Activated CD4-positive, alpha-beta T cell treated with anti-CD3 and anti-CD28 coated beads, Interleukin-10, Interleukin-2, amounts not matched to agents 100 ng/mL and 50 ng/mL, durations not matched to agents 16 hours and 8 hours (primary cell): ENCODE data around the gene CACNA1C.

Experiments used
- DNase-seq: peaks from one replicate; pipeline ENCODE4 v3.0.0-alpha.2; 2020

The CACNA1C gene

DNA sequence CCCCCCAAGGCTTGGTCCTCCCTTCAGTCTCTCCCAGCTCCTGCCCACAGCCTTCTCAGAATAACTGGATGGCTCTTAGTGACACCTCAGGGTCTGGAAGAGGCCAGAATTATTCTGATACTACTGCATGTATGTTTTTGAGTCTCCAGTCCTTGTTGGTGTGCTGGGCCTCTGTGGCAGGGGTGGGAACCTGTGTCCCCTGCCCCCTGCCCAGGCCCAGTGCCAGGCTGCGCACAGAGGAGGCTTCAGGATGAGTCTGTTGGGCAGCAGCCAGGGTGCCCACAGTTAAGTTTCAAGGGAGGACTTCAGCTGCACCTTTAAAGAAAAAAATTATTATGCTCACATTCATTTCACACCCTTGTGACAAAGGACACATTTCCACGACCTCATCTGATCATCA, 348.3 kb downstream of the CACNA1C start:
- DNase-seq = no peak

DNA sequence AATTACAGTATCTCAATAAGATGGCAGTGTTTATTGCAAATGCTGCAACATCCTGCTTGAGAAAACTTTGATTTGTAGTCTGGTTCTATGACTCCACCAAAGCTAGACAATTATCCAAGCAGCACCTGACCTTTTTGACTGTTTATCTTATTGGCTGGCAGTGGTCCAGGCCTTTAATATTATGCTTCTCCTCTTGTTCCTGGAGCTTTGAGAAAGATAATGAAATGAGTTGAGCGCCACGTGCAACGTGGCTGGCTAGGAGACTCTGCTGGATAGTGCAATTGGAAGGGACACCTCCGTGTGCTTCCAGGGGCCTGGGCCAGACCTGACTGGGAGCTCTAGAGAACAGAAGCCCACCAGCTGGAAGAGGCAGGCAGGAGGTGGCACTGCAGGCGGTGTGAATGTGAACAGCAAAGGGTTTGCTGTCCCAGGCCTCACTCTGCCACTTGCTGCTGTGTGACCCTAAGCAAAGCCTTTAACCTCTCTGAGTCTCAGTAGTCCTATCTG, 349.3 kb downstream of the CACNA1C start:
- DNase-seq = no peak

DNA sequence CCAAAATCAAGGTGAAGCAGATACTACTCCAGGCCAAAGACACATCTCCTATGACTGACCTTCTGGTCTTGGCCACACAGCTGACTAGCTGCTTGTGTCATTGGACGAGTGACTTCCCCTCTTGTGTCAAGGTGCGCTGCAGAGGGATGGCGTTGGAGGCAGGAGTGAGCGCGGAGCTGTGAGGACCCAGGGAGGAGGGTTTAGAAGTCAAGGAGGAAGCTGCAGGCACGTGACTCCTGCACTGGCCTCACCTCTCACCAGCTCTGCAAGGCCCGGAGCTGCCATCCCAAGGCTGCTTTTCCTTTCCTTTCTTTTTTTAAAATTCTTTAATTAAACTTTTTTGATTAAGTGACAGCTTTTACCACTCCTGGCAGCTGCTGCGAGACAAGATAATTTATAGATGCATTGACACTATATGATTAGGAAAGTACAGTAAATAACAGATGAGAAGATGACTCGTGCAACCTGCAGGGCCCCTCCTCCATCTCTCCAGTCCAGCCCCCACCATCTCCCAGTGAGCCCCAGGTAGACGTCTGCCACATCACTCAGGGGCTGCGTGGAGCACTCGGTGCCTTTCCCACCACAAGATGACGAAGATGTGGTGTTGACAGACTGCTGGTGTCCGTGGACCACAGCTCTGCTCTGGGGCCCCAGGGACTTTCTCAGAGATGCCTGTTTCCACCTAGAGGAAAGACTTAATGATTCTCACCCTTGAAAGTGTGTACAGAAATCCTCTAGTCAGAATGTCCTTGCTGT, 350.6 kb downstream of the CACNA1C start:
- DNase-seq = no peak

DNA sequence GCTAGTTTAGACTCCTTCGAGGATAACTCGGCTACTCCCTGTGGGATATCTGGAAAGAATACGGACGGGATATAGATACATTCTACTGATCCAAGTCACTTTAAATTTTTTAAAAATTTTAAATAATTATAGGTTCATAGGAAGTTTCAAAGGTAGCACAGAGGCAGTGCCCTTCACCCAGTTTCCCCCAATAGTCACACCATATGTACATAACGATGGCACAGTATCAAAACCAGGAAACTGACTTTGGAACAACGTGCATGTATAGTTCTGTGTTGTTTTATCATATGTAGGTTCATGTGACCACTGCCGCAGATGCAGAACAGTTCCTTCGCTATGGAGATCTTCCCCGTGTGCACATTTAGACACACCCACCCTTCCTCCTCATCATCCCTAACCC, 352.3 kb downstream of the CACNA1C start:
- no peak for DNase-seq

DNA sequence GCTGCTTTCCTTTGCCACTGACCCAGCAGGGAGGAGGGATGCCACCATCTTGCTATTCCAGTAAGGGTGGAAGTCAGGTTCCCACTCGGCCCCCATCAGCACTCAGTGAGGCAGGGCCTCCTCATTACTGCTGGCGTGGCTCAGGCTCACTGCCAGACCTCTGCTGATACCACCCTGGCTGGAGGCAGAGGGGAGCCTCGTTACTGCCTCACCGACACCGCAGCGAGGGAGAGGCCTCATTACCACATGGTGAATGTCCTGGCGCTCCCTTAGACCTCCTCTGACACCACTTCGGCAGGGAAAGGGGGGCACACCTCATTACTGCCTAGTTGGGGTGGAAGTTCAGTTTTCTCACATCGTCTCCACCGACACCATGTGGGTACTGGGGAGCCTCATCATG, 354.1 kb downstream of the CACNA1C start:
- no peak for DNase-seq

DNA sequence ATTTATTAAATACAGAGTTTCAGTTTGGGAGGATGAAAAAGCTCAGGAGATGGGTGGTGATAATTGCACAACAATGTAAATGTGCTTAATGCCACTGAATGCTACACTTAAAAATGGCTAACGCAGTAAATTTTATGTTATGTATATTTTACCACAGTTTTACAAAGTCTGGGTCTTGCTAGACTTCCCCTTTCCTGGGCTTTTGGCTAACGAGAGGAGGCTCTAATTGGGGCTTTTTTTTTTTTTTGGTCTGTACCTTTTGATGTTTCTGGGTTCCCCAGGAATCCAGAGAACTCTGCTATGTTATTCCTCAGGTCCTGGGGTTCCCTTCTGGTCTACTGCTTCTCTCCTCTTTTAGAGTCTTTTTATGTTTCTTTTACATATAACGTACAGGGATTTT, 355.5 kb downstream of the CACNA1C start:
- DNase-seq = no peak

DNA sequence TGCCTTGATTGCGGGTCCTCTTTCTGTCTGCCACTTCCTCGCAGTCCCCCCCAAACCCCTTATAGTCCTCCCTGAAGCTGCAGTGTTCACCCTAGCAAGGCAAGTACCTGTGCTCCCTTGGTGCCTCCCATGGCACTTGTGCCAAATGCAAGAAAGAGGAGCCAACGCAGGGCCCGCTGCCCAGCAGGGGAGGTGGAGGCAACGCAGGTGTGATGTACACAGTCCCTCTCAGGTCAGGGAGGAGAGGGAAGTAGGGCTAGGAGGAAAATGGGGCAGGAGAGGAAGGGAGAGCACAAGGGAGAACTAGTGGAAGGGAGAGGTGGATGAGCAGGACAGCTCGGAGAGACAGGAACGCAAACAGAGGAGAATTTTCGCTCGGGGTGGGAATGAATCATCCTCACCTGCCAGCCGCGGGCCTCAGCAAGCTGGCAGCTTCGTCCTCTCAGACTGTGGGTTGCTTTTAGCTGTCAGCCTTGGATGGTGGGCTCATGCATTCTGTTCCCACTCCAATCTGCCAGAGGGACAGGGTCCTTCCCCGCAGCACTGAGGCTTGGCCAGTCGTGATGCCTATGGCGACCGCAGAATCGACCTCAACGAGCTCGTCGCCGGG, 357.0 kb downstream of the CACNA1C start:
- DNase-seq = no peak

DNA sequence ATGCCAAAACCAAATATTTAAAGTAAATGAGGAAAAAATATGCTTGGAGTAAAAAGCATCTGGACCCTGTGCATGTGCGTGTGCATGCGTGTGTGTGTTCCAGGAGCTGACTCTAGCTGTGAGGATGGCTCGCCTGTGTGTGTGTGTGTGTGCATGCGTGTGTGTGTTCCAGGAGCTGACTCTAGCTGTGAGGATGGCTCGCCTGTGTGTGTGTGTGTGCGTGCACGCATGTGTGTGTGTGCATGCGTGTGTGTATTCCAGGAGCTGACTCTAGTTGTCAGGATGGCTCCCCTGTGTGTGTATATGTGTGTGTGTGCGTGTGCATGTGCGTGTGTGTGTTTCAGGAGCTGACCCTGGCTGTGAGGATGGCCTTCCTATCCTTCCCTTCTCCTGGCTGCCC, 357.7 kb downstream of the CACNA1C start:
- DNase-seq = no peak

DNA sequence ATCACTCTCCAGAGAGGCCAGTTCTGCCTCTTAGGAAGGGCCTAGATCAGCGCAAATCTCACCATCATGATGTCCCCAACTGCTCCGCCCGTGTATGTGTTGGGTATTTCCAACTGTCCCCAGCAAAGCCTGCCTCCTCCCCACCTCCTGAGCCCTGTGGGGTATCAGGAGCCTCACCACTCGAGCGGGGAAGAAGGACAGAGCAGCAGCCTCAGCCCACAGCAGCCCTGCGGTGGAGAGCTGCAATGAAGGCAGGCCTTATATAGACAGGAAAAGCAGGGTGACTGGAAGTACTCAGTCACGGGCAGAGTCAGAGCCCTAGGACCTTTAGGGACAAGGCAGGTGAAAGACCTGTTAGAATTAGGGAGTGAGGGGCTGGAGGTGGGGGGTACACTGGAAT, 358.2 kb downstream of the CACNA1C start:
- DNase-seq = no peak

DNA sequence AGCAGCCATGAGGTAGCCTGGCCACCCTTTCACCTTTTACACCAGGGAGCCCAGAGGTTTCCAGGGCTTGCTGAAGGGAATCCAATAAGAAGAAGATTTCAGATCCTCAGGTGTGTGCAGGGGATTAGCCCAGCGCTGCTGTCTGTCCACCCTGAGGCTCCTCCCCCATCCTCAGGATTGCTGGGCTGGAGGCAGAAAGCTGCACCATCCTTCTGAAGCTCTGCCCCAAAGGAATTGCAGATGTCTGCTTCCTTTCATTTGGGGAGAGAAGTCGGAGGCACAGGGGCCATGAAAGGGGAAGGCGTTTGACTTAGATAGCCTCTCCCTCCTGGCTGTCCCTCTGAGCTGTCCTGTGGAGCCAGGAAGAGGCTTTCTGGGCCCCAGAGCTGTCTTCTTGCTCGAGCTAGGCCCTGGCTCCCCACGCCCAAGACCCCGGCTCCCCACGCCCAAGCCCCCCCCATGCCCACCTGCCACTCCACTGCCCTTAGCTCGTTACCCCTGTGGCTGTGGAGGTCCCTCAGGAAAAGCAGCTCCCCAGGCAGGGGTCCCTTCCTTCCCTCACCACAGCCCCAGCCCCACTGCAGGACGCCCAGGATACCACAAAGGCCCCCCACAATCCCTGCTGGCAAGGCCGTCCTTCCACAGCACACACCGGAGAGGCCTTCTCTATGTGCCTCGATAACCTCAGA, 359.0 kb downstream of the CACNA1C start:
- no peak for DNase-seq

DNA sequence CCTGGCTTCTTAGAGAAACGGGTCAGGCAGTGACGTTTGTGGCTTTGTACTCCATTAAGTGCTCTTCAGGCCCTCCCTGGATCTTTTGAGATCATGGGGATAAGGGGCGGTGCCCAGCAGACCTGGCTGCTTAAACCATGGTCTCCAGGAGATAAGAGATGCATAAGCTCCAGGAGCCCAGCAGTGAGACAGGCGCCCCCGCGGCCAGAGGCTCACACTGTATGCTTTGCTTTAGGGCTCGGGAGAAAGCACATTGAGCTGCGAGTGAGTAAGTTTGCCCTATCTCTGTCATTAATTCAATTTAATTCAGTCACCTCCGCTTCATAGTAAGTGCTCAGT, 359.5 kb downstream of the CACNA1C start:
- no peak for DNase-seq

DNA sequence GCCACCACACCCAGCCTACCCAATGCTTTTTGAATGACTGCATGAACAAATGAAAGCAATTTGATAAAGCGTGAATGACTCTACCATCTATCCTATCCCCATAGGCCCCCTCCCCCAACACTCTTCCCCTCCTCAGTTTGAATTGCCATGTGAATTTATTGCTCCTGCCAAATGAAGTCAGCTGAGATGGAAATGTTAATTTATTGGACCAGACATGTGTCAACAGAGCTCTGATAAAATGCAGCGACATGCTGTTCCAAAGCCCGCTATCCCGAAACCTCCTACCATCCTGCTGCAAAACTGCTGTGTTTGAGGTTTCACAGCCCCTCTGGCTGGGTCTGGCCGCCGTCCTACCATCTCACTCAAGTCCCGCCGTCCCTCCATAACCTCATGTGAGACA, 360.5 kb downstream of the CACNA1C start:
- DNase-seq = no peak

DNA sequence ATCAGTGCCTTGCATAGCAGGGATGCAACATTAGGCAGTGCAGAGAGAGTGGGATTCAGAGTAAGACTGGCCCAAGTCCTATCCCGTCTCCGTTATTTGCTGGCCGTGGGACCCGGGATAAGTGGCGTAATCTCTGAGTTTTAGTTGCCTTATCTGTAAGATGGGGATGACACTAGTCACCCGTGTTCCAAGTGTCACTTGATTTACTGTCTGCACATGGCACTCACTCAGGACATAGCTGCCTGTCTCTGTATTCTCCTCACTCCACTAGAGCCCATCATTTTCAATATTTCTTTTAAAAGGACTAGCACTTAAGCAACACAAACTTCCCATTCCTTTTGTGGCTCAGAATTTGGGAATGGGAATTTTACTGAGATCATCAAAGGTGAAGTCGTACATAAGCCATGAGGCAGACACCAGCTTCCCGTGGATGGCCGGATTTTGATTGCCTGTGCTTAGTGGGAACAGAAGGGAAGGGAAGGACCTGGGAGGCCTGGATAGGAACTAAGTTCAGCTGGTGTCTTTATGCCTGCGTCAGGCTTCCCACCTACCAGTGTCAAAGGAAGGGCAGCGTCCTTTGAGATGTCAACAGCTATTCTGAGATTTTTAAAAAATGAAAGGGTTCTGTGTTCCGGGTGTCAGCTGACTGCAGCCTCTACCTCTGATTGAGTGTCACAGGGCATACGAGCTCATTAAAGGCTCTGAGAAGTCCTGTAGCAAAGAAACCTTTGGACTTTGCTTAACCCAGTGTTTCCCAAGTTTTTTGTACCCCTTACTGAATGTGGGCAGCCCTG, 361.4 kb downstream of the CACNA1C start:
- DNase-seq = no peak

DNA sequence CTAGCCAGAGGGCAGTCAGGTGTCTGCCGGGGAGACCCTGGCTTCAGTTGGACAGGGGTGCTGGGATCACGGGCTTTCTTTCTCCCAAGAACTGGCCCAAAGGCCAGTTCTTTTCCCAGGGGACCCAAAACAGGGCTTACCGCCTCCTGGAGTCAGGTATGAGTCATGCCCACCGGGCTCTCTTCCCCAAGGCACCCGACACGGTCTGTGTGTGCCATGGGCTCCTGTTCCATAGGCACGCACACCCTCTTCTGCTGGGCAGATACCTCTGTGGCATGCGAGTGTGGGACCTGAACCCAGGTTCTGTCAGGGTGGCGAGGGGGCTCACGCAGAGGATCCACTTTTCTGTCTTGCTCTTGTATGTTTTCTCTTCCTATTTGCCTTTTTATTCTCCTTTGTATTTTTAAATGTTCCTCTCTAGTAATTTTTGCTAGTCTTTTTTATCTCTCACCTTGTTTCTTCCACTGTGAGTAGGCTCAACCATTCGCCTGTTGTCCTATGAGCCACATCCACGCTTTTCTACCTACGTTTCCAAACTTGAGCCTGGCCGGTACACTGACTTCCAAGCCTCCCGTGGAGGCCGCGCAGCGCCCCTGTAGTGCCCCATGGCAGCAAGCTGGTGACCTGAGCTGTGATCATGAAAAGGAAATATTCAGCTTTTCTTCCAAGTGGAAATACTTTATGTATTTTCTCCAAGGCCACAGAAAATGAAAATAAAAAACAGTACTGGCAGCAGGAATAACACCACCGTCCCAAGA, 362.2 kb downstream of the CACNA1C start:
- DNase-seq = no peak

DNA sequence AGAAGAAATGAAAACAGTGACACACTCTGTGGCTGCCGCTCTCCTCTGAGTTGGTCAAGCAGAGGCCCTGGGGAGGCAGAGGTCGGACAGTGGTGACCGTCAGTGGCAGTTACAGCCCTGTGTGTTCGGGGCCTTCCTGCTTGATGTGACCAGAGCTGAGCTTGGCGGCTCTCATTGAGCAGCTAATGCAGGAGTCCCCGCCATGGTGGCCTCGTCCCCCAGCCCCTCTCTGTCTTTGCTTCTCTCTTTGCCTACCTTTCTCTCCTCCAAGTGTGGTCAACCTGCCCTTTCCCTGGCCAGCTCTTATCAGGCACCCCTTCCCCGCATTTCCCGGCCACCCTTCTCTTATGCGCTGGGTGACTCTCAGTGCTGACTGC, 362.8 kb downstream of the CACNA1C start:
- no peak for DNase-seq

DNA sequence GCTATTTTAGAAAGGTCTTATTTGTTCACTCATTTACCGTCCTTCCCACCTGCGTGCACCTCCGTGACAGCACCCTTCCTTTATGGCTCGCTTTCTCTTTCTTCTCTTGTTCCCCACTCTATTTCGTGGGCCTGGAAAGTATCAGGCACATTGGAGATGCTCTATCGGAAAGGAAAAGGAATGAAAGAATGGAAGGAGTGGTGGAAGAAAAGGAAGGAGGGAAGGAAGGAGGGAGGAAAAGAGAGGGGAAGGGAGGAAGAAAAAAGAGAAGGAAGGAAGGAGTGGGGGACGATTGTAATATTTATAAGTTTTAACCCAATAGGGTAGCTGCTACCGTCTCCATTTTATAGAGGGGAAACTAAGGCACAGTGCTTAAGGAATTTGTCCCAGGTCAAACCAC, 363.4 kb downstream of the CACNA1C start:
- DNase-seq = no peak

DNA sequence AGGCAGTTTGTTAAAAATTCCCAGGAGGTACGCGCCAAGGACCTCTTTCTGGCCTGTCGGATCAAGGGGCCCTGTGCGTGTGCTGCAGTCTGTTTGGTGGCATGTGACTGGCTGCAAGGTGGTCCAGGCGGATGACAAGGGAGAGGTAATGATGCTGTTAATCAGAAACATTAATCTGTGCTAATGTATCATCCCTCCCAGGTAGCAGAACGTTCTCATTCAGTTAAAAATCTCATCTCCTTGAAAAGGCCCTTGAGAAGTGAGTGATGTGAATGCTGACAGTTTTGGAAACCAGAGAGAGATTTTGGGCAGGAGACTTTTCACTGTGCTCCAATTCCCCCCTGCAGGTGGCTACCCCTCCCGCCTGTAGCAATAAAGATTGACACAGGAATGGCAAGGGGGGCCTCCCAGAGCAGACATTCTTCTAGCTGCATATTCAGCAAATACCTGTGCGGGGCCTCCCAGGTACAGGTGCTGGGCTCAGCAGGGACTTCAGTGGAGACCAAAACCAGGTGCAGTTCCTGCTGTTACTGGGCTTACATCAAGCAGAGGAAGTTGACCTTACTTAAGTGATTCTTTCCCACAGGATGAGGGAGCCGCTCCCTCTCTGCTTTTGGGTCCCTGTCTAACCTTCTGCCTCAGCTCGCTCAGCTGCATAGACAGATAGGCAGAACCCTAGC, 364.8 kb downstream of the CACNA1C start:
- DNase-seq = no peak

DNA sequence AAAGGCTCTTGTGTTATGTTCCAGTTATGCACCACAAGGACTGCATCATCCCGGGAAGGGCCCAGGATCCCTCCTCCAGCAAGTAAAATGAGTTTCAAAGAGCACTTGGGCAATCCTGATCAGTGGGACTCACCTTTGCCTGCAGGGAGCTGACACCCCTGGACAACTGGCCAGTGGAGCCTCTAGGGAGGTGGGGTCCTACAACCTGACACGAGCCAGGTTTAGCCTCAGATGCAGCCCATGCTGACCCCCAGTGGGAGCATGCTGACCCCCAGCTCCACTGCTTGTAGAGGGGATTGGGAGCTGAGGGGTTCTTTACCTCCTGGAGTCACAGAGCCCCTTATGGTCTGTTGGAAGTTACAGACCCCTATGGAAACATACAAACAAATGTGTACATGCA, 365.8 kb downstream of the CACNA1C start:
- DNase-seq = no peak

DNA sequence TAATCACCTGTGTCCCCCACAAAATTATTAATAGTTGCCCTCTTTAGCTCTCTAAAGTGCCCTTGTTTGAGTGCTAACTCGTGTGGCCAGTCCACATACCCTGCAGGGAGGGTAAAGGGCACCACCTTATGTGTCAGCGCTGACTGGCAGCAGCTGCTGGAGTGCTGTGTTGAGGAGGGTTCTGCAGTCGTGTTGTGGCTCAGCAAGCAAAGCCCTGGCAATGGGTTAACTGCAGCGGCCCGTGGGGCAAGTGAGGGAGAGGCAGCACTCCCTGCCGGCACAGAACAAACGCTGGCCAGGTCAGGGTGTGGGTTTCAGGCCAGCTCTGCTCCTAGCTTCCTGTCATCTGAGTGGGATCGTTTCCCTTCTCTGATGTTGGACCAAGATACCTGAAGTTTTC, 369.8 kb downstream of the CACNA1C start:
- DNase-seq = no peak

DNA sequence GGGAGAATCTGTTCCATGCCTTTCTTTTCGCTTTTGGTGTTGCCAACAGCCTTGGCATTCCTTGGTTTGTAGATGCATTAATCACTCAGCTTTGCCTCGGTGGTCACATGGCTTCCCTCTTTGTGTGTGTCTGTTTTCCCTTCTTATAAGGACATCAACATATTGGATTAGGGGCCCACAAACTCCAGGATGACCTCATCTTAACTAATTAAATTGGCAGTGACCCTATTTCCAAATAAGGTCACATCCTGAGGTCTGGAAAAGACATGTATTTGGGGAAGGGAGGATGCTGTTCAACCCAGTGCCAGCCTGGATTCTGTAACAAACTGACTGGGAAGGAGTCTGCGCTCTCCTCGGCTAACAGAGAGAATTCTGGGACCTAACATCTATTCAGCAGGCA, 376.2 kb downstream of the CACNA1C start:
- no peak for DNase-seq

DNA sequence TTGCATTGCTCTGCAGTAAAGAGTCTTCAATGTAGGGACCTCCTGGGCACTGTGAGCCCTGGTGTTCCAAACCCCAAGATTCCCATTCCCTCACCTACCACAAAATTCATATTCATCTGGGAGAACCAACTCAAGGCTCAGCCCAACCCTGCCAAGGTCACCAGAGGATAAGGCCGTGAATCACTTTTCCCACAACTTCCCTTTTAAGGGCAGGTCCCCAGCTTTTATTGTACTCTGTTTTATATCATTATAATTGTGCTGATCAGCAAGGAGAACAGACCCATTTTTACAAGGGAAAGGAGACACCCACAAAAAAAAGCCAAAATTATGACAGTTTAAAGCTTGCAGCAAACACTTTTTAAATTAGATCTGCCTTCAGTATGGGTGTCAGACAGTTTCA, 379.0 kb downstream of the CACNA1C start:
- DNase-seq = no peak

DNA sequence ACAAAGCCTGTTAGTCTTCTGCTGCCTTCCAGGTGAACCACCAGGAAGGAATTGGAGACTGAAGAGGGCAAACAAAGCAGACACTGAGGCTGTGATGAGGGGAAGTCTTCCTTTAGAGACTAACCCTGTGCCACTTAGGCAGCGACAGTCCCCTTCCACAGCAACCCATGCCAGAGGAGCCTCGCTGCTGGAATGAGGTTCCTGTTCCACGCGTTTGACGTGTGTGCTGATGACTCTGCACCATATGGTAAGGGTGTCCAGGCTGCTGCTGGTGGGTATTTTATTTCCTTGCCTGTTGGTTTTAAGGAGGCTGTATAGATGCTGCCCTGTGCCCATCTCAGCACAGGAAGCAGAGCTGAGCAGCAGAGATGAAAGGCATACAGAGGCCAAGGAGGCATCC, 380.1 kb downstream of the CACNA1C start:
- DNase-seq = no peak
